ENCODE data around the gene STIM1.

STIM1 gene

GRCh38 chr11:4071325-4071724 lies 215.9 kb downstream of the STIM1 start:
- no peak overlapping the region for H3K4me3 ChIP-seq (ENCODE audit: low read length)
- no peak for DNase-seq (ENCODE audit: low read depth, low spot score)

- no peak for DNase-seq (ENCODE audit: low read depth, low spot score)
Measured at GRCh38 chr11:4071914-4072313, 216.4 kb downstream of the STIM1 start.

GRCh38 chr11:4072668-4073285 lies 217.3 kb downstream of the STIM1 start:
- peak; percentile 85 for DNase-seq (ENCODE audit: low read depth, low spot score)

More at GRCh38 chr11:4071914-4072313, 216.4 kb downstream of the STIM1 start:
- H3K4me3 ChIP-seq (ENCODE audit: low read length) = no peak overlapping the region

GRCh38 chr11:4074266-4074665 lies 218.8 kb downstream of the STIM1 start:
- DNase-seq (ENCODE audit: low read depth, low spot score) = no peak
- no peak overlapping the region for H3K4me3 ChIP-seq (ENCODE audit: low read length)

More at GRCh38 chr11:4072668-4073285, 217.3 kb downstream of the STIM1 start:
- H3K4me3 ChIP-seq (ENCODE audit: low read length) = no peak overlapping the region

GRCh38 chr11:4076774-4077173 lies 221.3 kb downstream of the STIM1 start:
- no peak for DNase-seq (ENCODE audit: low read depth, low spot score)
- no peak overlapping the region for H3K4me3 ChIP-seq (ENCODE audit: low read length)

GRCh38 chr11:4083198-4083597 lies 227.7 kb downstream of the STIM1 start:
- no peak overlapping the region for H3K4me3 ChIP-seq (ENCODE audit: low read length)
- DNase-seq (ENCODE audit: low read depth, low spot score) = no peak

GRCh38 chr11:4084406-4085125 lies 229.1 kb downstream of the STIM1 start:
- DNase-seq (ENCODE audit: low read depth, low spot score) = no peak
- no peak overlapping the region for H3K4me3 ChIP-seq (ENCODE audit: low read length)

- no peak for DNase-seq (ENCODE audit: low read depth, low spot score)
Measured at GRCh38 chr11:4085575-4085974, 230.1 kb downstream of the STIM1 start.

GRCh38 chr11:4086575-4087353 lies 231.3 kb downstream of the STIM1 start:
- H3K4me3 ChIP-seq (ENCODE audit: low read length) = no peak overlapping the region
- DNase-seq (ENCODE audit: low read depth, low spot score) = no peak

More at GRCh38 chr11:4085575-4085974, 230.1 kb downstream of the STIM1 start:
- H3K4me3 ChIP-seq (ENCODE audit: low read length) = no peak overlapping the region

GRCh38 chr11:4087551-4087950 lies 232.1 kb downstream of the STIM1 start:
- no peak for DNase-seq (ENCODE audit: low read depth, low spot score)
- H3K4me3 ChIP-seq (ENCODE audit: low read length) = no peak overlapping the region

GRCh38 chr11:4090258-4090657 lies 234.8 kb downstream of the STIM1 start:
- DNase-seq (ENCODE audit: low read depth, low spot score) = peak; percentile 58
- no peak overlapping the region for H3K4me3 ChIP-seq (ENCODE audit: low read length)

- no peak for DNase-seq (ENCODE audit: low read depth, low spot score)
- no peak overlapping the region for H3K4me3 ChIP-seq (ENCODE audit: low read length)
Measured at GRCh38 chr11:4092026-4092425, 236.6 kb downstream of the STIM1 start.

GRCh38 chr11:4093519-4094347 lies 238.3 kb downstream of the STIM1 start:
- peak overlapping the region; percentile 64 for H3K4me3 ChIP-seq (ENCODE audit: low read length)
- DNase-seq (ENCODE audit: low read depth, low spot score) = no peak

- H3K4me3 ChIP-seq (ENCODE audit: low read length) = peak within 1 kb of the TSS; percentile 64
Measured at GRCh38 chr11:4094348-4095291, 239.2 kb downstream of the STIM1 start, which contains the start of gene RRM1. Gene RRM1 (plus strand): TSS chr11:4094799. CDS start chr11:4095013, 214 bp downstream.

GRCh38 chr11:4095509-4096230 lies 240.2 kb downstream of the STIM1 start:
- peak; percentile 39 for DNase-seq (ENCODE audit: low read depth, low spot score)
- H3K4me3 ChIP-seq (ENCODE audit: low read length) = peak overlapping the region; percentile 64

More at GRCh38 chr11:4094348-4095291, 239.2 kb downstream of the STIM1 start, which contains the start of gene RRM1:
- DNase-seq (ENCODE audit: low read depth, low spot score) = peak; percentile 94

- no peak for DNase-seq (ENCODE audit: low read depth, low spot score)
- H3K4me3 ChIP-seq (ENCODE audit: low read length) = no peak overlapping the region
Measured at GRCh38 chr11:4098026-4098621, 242.7 kb downstream of the STIM1 start.

GRCh38 chr11:4102711-4103110 lies 247.2 kb downstream of the STIM1 start:
- no peak for DNase-seq (ENCODE audit: low read depth, low spot score)
- no peak overlapping the region for H3K4me3 ChIP-seq (ENCODE audit: low read length)

Data from Jurkat, Clone E6-1 (cell line).